ENCODE data around the gene PEX7.

PEX7 gene

GRCh38 chr6:136930528-136930927 is 108.1 kb downstream of the PEX7 start:
- H3K4me1 ChIP-seq (ENCODE audit: insufficient read depth, low read length, poor library complexity, severe bottlenecking) = no peaks in the 10 kb centered on the region

GRCh38 chr6:136932599-136932998 is 110.2 kb downstream of the PEX7 start:
- Histone ChIP-seq H3K9me2 (replicated peaks; ENCODE audit: low read depth, low read length) (no peaks in the 10 kb centered on the region), H3K27me3 (ENCODE audit: insufficient read depth, low read length, poor library complexity, severe bottlenecking) (no peaks in the 10 kb centered on the region), H4K20me1 (ENCODE audit: insufficient read depth, low read length, poor library complexity, severe bottlenecking) (no peaks in the 10 kb centered on the region), H3K9me3 (ENCODE audit: insufficient read depth, low read depth, low read length) (no peaks in the 10 kb centered on the region), H3K9ac (ENCODE audit: low read depth, low read length, poor library complexity, severe bottlenecking) (no peak overlapping the region), H3K36me3 (ENCODE audit: insufficient read depth, low read length) (no peaks in the 10 kb centered on the region), H2AFZ (ENCODE audit: low read length) (no peak overlapping the region), H3K4me1 (ENCODE audit: insufficient read depth, low read length, poor library complexity, severe bottlenecking) (no peaks in the 10 kb centered on the region), H3K79me2 (ENCODE audit: insufficient read depth, low read length) (no peaks in the 10 kb centered on the region), H3F3A (ENCODE audit: low read depth) (no peaks in the 10 kb centered on the region), H3K4me2 (ENCODE audit: low read depth, low read length, poor library complexity, severe bottlenecking) (no peak overlapping the region), H3K4me3 (ENCODE audit: low read length, poor library complexity, severe bottlenecking) (no peak overlapping the region)
- TF ChIP-seq EZH2phosphoT487 (IDR thresholded peaks at IDR 0.05; ENCODE audit: borderline replicate concordance) (no peak), CTCF (conservative IDR thresholded peaks at IDR 0.05; ENCODE audit: low read length) (no peak)

More at GRCh38 chr6:136930528-136930927, 108.1 kb downstream of the PEX7 start:
- H3K79me2 ChIP-seq (ENCODE audit: insufficient read depth, low read length) = no peaks in the 10 kb centered on the region
- no peaks in the 10 kb centered on the region for H3F3A ChIP-seq (ENCODE audit: low read depth)
- H3K9me2 ChIP-seq (replicated peaks; ENCODE audit: low read depth, low read length) = no peaks in the 10 kb centered on the region
- TF ChIP-seq CTCF (conservative IDR thresholded peaks at IDR 0.05; ENCODE audit: low read length) (no peak), EZH2phosphoT487 (IDR thresholded peaks at IDR 0.05; ENCODE audit: borderline replicate concordance) (no peak)
- no peak overlapping the region for H3K9ac ChIP-seq (ENCODE audit: low read depth, low read length, poor library complexity, severe bottlenecking)
- H3K9me3 ChIP-seq (ENCODE audit: insufficient read depth, low read depth, low read length) = no peaks in the 10 kb centered on the region
- H3K27me3 ChIP-seq (ENCODE audit: insufficient read depth, low read length, poor library complexity, severe bottlenecking) = no peaks in the 10 kb centered on the region
- no peak overlapping the region for H3K4me3 ChIP-seq (ENCODE audit: low read length, poor library complexity, severe bottlenecking)
- H3K36me3 ChIP-seq (ENCODE audit: insufficient read depth, low read length) = no peaks in the 10 kb centered on the region
- H3K4me2 ChIP-seq (ENCODE audit: low read depth, low read length, poor library complexity, severe bottlenecking) = no peak overlapping the region
- H4K20me1 ChIP-seq (ENCODE audit: insufficient read depth, low read length, poor library complexity, severe bottlenecking) = no peaks in the 10 kb centered on the region
- no peak overlapping the region for H2AFZ ChIP-seq (ENCODE audit: low read length)

GRCh38 chr6:136945072-136945471 is 122.7 kb downstream of the PEX7 start:
- H3K4me3 ChIP-seq (ENCODE audit: low read length, poor library complexity, severe bottlenecking) = no peak overlapping the region
- no peak overlapping the region for H3K4me2 ChIP-seq (ENCODE audit: low read depth, low read length, poor library complexity, severe bottlenecking)
- H3K4me1 ChIP-seq (ENCODE audit: insufficient read depth, low read length, poor library complexity, severe bottlenecking) = no peaks in the 10 kb centered on the region
- no peak for TF ChIP-seq EZH2phosphoT487 (IDR thresholded peaks at IDR 0.05; ENCODE audit: borderline replicate concordance)
- no peak for TF ChIP-seq CTCF (conservative IDR thresholded peaks at IDR 0.05; ENCODE audit: low read length)
- no peaks in the 10 kb centered on the region for H3K9me2 ChIP-seq (replicated peaks; ENCODE audit: low read depth, low read length)
- H3K36me3 ChIP-seq (ENCODE audit: insufficient read depth, low read length) = no peaks in the 10 kb centered on the region
- no peak overlapping the region for H3K9ac ChIP-seq (ENCODE audit: low read depth, low read length, poor library complexity, severe bottlenecking)
- H3K79me2 ChIP-seq (ENCODE audit: insufficient read depth, low read length) = no peaks in the 10 kb centered on the region
- no peaks in the 10 kb centered on the region for H3K27me3 ChIP-seq (ENCODE audit: insufficient read depth, low read length, poor library complexity, severe bottlenecking)
- H3K9me3 ChIP-seq (ENCODE audit: insufficient read depth, low read depth, low read length) = no peaks in the 10 kb centered on the region
- H2AFZ ChIP-seq (ENCODE audit: low read length) = no peak overlapping the region
- no peaks in the 10 kb centered on the region for H3F3A ChIP-seq (ENCODE audit: low read depth)
- H4K20me1 ChIP-seq (ENCODE audit: insufficient read depth, low read length, poor library complexity, severe bottlenecking) = no peaks in the 10 kb centered on the region

Measured in Loucy (cell line).